GM12878 (cell line): ENCODE data around the gene FHIP2A. TPM values are rescaled to one million over a fixed set of nuclear protein-coding genes. Genes with fewer than 3 reads are reported as not detected.
A peak's percentile ranks its signal among the peaks of the same experiment; 100 is the strongest.

Source experiments
- BHLHE40 ChIP-seq, 2 experiments: fragments of 450-650 bp in 1 of 2; IDR thresholded peaks; 2 replicates each; pipeline ENCODE4 v1.6.1; 2011 to 2017; ENCODE audit warnings: low read depth in 2 of 2, borderline replicate concordance in 1 of 2, improper control_type of control experiment in 1 of 2, low read length in 1 of 2, mild to moderate bottlenecking in 1 of 2
- BMI1 ChIP-seq: fragments of 450-650 bp; IDR thresholded peaks from 2 replicates; pipeline ENCODE4 v1.6.1; 2016; ENCODE audit warnings: mild to moderate bottlenecking, moderate library complexity, borderline replicate concordance
- CREM ChIP-seq: IDR thresholded peaks from 2 replicates; pipeline ENCODE4 v1.6.1; 2014; ENCODE audit warnings: antibody characterized with exemption, low read depth
- DPF2 ChIP-seq: fragments of 450-650 bp; IDR thresholded peaks from 2 replicates; pipeline ENCODE4 v1.6.1; 2017; ENCODE audit warnings: mild to moderate bottlenecking
- EGR1 ChIP-seq, 2 experiments: IDR thresholded peaks; 1 replicate in 1 of 2; 2 replicates in 1 of 2; pipeline ENCODE4 v1.6.1; 2011 to 2012; ENCODE audit warnings: low read depth in 2 of 2, low read length in 2 of 2, borderline replicate concordance in 1 of 2, mild to moderate bottlenecking in 1 of 2, moderate library complexity in 1 of 2
- SIX5 ChIP-seq: IDR thresholded peaks from 2 replicates; pipeline ENCODE4 v1.6.1; 2011; ENCODE audit warnings: mild to moderate bottlenecking, low read depth, low read length, moderate library complexity; ENCODE audit not compliant: severe bottlenecking
- polyA plus RNA-seq, 11 experiments: library from polyadenylated mRNA; depleted of rRNA in 4 of 11; unstranded in 6 of 11; stranded (reverse) in 5 of 11; fragments of >200 nt; fragmentation: Nextera tagmentation in 4 of 11; fragmentation: Illumina TruSeq in 1 of 11; extraction: Ambion mirVana in 4 of 11; extraction: Trizol in 1 of 11; gene quantifications; 1 replicate in 1 of 11; 2 replicates in 10 of 11; pipeline versions ENCODE4 v1.2.1 to v1.2.3, GENCODE V29; 2011 to 2016; ENCODE audit warnings: inconsistent platforms in 2 of 11, missing spikeins in 2 of 11, low read depth in 1 of 11
- total RNA-seq, 4 experiments: library from RNA; depleted of rRNA in 3 of 4; stranded (reverse); fragments of >200 nt in 3 of 4; fragmentation: Illumina TruSeq in 1 of 4; extraction: Trizol in 1 of 4; gene quantifications; 2 replicates each; pipeline versions ENCODE4 v1.2.1 to v1.2.3, GENCODE V29; 2013 to 2021
- TF ChIP-seq, protein P1 (sequence below): fragments of 450-650 bp; formaldehyde crosslinking; IDR thresholded peaks from 2 replicates; pipeline ENCODE4 v1.4.0; 2020; ENCODE audit warnings: mild to moderate bottlenecking, moderate library complexity
- TF ChIP-seq, protein P2 (sequence below): fragments of 450-650 bp; IDR thresholded peaks from 2 replicates; pipeline ENCODE4 v1.6.1; 2017; ENCODE audit warnings: antibody characterized with exemption, mild to moderate bottlenecking, moderate library complexity
- TF ChIP-seq, protein P3 (sequence below): IDR thresholded peaks from 2 replicates; pipeline ENCODE4 v1.6.1; 2011; ENCODE audit warnings: mild to moderate bottlenecking, low read depth, low read length, moderate library complexity; ENCODE audit not compliant: insufficient replicate concordance
- TF ChIP-seq, protein P4 (sequence below): fragments of 450-650 bp; IDR thresholded peaks from 2 replicates; pipeline ENCODE4 v1.6.1; 2016; ENCODE audit warnings: mild to moderate bottlenecking
- TF ChIP-seq, protein P5 (sequence below): fragments of 450-650 bp; IDR thresholded peaks from 2 replicates; pipeline ENCODE4 v1.6.1; 2017; ENCODE audit warnings: mild to moderate bottlenecking, moderate library complexity

Gene FHIP2A
- total and polyA plus RNA-seq, 10 of the 15 experiments (the other 5 are each of a cell fraction or from before 2014, with no cell fraction given) = 6.8 to 30.4 (median 17.0) TPM

DNA sequence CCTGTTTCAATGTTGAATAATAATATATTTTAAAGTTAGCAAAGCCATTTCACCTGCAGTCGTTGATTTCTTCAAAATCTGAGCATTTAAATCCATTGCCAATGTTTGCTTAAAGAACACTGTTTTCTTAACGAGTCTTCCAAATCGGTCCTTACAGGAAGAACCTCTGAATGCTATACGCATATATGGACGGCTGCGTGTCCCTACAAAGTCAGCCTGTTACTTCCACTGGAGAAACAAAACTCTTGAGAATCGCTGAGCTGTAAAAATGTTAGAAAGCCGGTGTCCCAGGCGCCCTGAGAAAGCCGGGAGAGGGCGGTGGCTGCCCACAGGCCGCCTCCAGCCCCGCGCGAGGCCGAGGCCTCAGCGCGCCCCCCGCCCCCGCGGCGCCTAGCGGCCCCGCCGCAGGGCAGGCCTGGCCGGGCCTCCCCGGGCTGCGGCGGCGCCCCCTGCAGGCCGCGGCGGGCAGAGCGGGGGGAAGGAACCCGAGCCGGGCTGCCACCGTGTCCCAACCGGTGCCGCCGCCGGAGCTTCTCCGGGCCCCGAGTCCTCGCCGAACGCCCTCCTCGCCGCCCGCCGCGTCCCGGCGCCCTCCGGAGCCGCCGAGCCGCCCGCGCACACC is at the start of gene FHIP2A (continued):
- TF ChIP-seq, protein P1, sequence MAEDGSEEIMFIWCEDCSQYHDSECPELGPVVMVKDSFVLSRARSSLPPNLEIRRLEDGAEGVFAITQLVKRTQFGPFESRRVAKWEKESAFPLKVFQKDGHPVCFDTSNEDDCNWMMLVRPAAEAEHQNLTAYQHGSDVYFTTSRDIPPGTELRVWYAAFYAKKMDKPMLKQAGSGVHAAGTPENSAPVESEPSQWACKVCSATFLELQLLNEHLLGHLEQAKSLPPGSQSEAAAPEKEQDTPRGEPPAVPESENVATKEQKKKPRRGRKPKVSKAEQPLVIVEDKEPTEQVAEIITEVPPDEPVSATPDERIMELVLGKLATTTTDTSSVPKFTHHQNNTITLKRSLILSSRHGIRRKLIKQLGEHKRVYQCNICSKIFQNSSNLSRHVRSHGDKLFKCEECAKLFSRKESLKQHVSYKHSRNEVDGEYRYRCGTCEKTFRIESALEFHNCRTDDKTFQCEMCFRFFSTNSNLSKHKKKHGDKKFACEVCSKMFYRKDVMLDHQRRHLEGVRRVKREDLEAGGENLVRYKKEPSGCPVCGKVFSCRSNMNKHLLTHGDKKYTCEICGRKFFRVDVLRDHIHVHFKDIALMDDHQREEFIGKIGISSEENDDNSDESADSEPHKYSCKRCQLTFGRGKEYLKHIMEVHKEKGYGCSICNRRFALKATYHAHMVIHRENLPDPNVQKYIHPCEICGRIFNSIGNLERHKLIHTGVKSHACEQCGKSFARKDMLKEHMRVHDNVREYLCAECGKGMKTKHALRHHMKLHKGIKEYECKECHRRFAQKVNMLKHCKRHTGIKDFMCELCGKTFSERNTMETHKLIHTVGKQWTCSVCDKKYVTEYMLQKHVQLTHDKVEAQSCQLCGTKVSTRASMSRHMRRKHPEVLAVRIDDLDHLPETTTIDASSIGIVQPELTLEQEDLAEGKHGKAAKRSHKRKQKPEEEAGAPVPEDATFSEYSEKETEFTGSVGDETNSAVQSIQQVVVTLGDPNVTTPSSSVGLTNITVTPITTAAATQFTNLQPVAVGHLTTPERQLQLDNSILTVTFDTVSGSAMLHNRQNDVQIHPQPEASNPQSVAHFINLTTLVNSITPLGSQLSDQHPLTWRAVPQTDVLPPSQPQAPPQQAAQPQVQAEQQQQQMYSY (CRISPR knock-in tag) = no peak
- TF ChIP-seq DPF2 (0 out of 2 replicates have a peak, but pooled peaks have one; percentile 12), CREM (no peak), EGR1 (IDR thresholded peaks at IDR 0.05; ENCODE audit: borderline replicate concordance in 1 of 2, low read depth in 2 of 2, low read length in 2 of 2) (peak in 1 of 2 experiments; percentile 96; a peak in 2 of 3 replicates), BMI1 (no peak), SIX5 (no peak), BHLHE40 (IDR thresholded peaks at IDR 0.05; ENCODE audit: borderline replicate concordance in 1 of 2, low read depth in 2 of 2, low read length in 1 of 2) (peak in 1 of 2 experiments; percentile 46; a peak in 1 of 4 replicates)
- TF ChIP-seq, protein P2, sequence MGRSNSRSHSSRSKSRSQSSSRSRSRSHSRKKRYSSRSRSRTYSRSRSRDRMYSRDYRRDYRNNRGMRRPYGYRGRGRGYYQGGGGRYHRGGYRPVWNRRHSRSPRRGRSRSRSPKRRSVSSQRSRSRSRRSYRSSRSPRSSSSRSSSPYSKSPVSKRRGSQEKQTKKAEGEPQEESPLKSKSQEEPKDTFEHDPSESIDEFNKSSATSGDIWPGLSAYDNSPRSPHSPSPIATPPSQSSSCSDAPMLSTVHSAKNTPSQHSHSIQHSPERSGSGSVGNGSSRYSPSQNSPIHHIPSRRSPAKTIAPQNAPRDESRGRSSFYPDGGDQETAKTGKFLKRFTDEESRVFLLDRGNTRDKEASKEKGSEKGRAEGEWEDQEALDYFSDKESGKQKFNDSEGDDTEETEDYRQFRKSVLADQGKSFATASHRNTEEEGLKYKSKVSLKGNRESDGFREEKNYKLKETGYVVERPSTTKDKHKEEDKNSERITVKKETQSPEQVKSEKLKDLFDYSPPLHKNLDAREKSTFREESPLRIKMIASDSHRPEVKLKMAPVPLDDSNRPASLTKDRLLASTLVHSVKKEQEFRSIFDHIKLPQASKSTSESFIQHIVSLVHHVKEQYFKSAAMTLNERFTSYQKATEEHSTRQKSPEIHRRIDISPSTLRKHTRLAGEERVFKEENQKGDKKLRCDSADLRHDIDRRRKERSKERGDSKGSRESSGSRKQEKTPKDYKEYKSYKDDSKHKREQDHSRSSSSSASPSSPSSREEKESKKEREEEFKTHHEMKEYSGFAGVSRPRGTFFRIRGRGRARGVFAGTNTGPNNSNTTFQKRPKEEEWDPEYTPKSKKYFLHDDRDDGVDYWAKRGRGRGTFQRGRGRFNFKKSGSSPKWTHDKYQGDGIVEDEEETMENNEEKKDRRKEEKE = no peak
- TF ChIP-seq, protein P3, sequence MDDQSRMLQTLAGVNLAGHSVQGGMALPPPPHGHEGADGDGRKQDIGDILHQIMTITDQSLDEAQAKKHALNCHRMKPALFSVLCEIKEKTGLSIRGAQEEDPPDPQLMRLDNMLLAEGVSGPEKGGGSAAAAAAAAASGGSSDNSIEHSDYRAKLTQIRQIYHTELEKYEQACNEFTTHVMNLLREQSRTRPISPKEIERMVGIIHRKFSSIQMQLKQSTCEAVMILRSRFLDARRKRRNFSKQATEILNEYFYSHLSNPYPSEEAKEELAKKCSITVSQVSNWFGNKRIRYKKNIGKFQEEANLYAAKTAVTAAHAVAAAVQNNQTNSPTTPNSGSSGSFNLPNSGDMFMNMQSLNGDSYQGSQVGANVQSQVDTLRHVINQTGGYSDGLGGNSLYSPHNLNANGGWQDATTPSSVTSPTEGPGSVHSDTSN = no peak
- TF ChIP-seq, protein P4, sequence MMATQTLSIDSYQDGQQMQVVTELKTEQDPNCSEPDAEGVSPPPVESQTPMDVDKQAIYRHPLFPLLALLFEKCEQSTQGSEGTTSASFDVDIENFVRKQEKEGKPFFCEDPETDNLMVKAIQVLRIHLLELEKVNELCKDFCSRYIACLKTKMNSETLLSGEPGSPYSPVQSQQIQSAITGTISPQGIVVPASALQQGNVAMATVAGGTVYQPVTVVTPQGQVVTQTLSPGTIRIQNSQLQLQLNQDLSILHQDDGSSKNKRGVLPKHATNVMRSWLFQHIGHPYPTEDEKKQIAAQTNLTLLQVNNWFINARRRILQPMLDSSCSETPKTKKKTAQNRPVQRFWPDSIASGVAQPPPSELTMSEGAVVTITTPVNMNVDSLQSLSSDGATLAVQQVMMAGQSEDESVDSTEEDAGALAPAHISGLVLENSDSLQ = no peak
- TF ChIP-seq, protein P5, sequence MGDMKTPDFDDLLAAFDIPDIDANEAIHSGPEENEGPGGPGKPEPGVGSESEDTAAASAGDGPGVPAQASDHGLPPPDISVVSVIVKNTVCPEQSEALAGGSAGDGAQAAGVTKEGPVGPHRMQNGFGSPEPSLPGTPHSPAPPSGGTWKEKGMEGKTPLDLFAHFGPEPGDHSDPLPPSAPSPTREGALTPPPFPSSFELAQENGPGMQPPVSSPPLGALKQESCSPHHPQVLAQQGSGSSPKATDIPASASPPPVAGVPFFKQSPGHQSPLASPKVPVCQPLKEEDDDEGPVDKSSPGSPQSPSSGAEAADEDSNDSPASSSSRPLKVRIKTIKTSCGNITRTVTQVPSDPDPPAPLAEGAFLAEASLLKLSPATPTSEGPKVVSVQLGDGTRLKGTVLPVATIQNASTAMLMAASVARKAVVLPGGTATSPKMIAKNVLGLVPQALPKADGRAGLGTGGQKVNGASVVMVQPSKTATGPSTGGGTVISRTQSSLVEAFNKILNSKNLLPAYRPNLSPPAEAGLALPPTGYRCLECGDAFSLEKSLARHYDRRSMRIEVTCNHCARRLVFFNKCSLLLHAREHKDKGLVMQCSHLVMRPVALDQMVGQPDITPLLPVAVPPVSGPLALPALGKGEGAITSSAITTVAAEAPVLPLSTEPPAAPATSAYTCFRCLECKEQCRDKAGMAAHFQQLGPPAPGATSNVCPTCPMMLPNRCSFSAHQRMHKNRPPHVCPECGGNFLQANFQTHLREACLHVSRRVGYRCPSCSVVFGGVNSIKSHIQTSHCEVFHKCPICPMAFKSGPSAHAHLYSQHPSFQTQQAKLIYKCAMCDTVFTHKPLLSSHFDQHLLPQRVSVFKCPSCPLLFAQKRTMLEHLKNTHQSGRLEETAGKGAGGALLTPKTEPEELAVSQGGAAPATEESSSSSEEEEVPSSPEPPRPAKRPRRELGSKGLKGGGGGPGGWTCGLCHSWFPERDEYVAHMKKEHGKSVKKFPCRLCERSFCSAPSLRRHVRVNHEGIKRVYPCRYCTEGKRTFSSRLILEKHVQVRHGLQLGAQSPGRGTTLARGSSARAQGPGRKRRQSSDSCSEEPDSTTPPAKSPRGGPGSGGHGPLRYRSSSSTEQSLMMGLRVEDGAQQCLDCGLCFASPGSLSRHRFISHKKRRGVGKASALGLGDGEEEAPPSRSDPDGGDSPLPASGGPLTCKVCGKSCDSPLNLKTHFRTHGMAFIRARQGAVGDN = no peak
